HT-29 (cell line): ENCODE results near the gene NHERF1. TPM values are rescaled to one million over a fixed set of nuclear protein-coding genes. Genes with fewer than 3 reads are reported as not detected.
A peak's percentile ranks its signal among the peaks of the same experiment; 100 is the strongest.

ENCODE experiments used
- DNase-seq: peaks from one replicate; pipeline ENCODE4 v3.0.0-alpha.2; 2015; ENCODE audit warnings: low spot score
- total RNA-seq: library from RNA; depleted of rRNA; stranded (reverse); fragments of >200 nt; shearing (Covaris generic); gene quantifications from 2 replicates; pipeline ENCODE4 v1.2.3, GENCODE V29; 2014

The NHERF1 gene
- total RNA-seq, 1 experiment from 2014 or later = 304 TPM

- no peak for DNase-seq
Observed at GRCh38 chr17:74732042-74732867, 16.2 kb upstream of the NHERF1 start.

GRCh38 chr17:74733365-74734122 is 14.9 kb upstream of the NHERF1 start:
- DNase-seq = no peak

GRCh38 chr17:74734256-74734655 is 14.2 kb upstream of the NHERF1 start:
- no peak for DNase-seq

GRCh38 chr17:74736513-74737298 is 11.7 kb upstream of the NHERF1 start, which contains the start of gene RAB37:
Gene RAB37, plus strand, starts transcription at chr17:74737256. Its CDS starts 17 bp downstream, at chr17:74737273.
- peak; percentile 50 for DNase-seq

- DNase-seq = peak; percentile 43
Observed at GRCh38 chr17:74737299-74738050, 11.0 kb upstream of the NHERF1 start.

GRCh38 chr17:74738051-74738996 is 10.1 kb upstream of the NHERF1 start:
- peak; percentile 63 for DNase-seq

GRCh38 chr17:74739227-74739831 is 9.1 kb upstream of the NHERF1 start:
- DNase-seq = no peak

GRCh38 chr17:74740173-74740572 is 8.3 kb upstream of the NHERF1 start:
- no peak for DNase-seq

GRCh38 chr17:74740641-74741387 is 7.6 kb upstream of the NHERF1 start:
- no peak for DNase-seq

- DNase-seq = no peak
Observed at GRCh38 chr17:74742153-74742515, 6.3 kb upstream of the NHERF1 start.

GRCh38 chr17:74742978-74743545 is 5.4 kb upstream of the NHERF1 start:
- DNase-seq = no peak

GRCh38 chr17:74743755-74744154 is 4.7 kb upstream of the NHERF1 start:
- no peak for DNase-seq

- DNase-seq = no peak
Observed at GRCh38 chr17:74744349-74744713, 4.1 kb upstream of the NHERF1 start.

GRCh38 chr17:74744714-74745547 is 3.5 kb upstream of the NHERF1 start:
- DNase-seq = peak; percentile 92

- DNase-seq = no peak
Observed at GRCh38 chr17:74745548-74746177, 2.8 kb upstream of the NHERF1 start.

- no peak for DNase-seq
Observed at GRCh38 chr17:74746376-74746775, 2.1 kb upstream of the NHERF1 start.

GRCh38 chr17:74746922-74747321 is 1.5 kb upstream of the NHERF1 start:
- no peak for DNase-seq

- no peak for DNase-seq
Observed at GRCh38 chr17:74748279-74748528, 224 bp upstream of the NHERF1 start.
